HCT116 (cell line): ENCODE results near the gene ANKRD9. TPM values are rescaled to one million over a fixed set of nuclear protein-coding genes. Genes with fewer than 3 reads are reported as not detected.

Experiments
- ATAC-seq: fragments of 200-7000 bp; cut with Tn5 transposase; 2 replicates; pipeline ENCODE4 v1.9.1; 2020; ENCODE audit warnings: mild to moderate bottlenecking, moderate library complexity
- BruUV-seq: library from RNA; stranded (reverse); fragments of 400-500 nt; replicated peaks from 2 replicates; lab custom pipeline; 2021; lab: Mats Ljungman, UMichigan
- CTCF ChIA-PET: fragments of 300-600 bp; sonication (Branson Sonifier 250); formaldehyde crosslinking; loops from one replicate; lab custom pipeline; 2021; ENCODE audit warnings: antibody characterized with exemption; lab: Charles Lee
- POLR2A ChIA-PET: fragments of 300-600, 350-600 bp; sonication (Branson Sonifier 250); formaldehyde crosslinking; loops from one replicate; lab custom pipeline; 2021; ENCODE audit warnings: antibody characterized with exemption; lab: Charles Lee
- RAD21 ChIA-PET, 2 experiments: fragments of 300-600 bp; sonication (Branson Sonifier 250); formaldehyde crosslinking; loops; one replicate each; lab custom pipeline; 2023; ENCODE audit warnings: low total read pairs in 2 of 2; ENCODE audit not compliant: uncharacterized antibody in 2 of 2, unreplicated experiment in 2 of 2, low non-redundant PET in 1 of 2; lab: Charles Lee
- DNase-seq: peaks from one replicate; pipeline ENCODE4 v3.0.0-alpha.2; 2010; ENCODE audit warnings: low read depth, low spot score
- H2AFZ ChIP-seq: fragments of 200-600 bp; shearing (Covaris generic), sonication (generic); 2 replicates; pipeline ENCODE4 v1.6.1; 2017; ENCODE audit warnings: low read depth, mixed run types, mixed read lengths, antibody characterized with exemption, low read length; ENCODE audit not compliant: poor library complexity, severe bottlenecking
- H3K27ac ChIP-seq: 2 replicates; pipeline ENCODE4 v1.5.1; 2012; ENCODE audit warnings: low read depth, low read length
- H3K27me3 ChIP-seq: fragments of 200-600 bp; sonication (generic); 2 replicates; pipeline ENCODE4 v1.6.1; 2016; ENCODE audit warnings: mixed run types, low read length, mixed read lengths; ENCODE audit not compliant: insufficient read depth
- H3K36me3 ChIP-seq, 2 experiments: fragments of 200-500 bp in 1 of 2; fragments of 200-600 bp in 1 of 2; sonication (Bioruptor generic) in 1 of 2; sonication (generic) in 1 of 2; 2 replicates each; pipeline versions ENCODE4 v1.5.1 to v1.6.1; 2014 to 2016; ENCODE audit warnings: low read length in 2 of 2, inconsistent platforms in 1 of 2, mixed read lengths in 1 of 2, mixed run types in 1 of 2; ENCODE audit not compliant: insufficient read depth in 2 of 2, control insufficient read depth in 1 of 2
- H3K4me1 ChIP-seq, 2 experiments: fragments of 200-600 bp in 1 of 2; sonication (generic) in 1 of 2; 2 replicates each; pipeline versions ENCODE4 v1.5.1 to v1.6.1; 2012 to 2017; ENCODE audit warnings: low read length in 2 of 2, inconsistent platforms in 1 of 2, mild to moderate bottlenecking in 1 of 2, mixed read lengths in 1 of 2, mixed run types in 1 of 2, moderate library complexity in 1 of 2; ENCODE audit not compliant: insufficient read depth in 2 of 2, control insufficient read depth in 1 of 2
- H3K4me2 ChIP-seq: fragments of 200-600 bp; sonication (generic); 2 replicates; pipeline ENCODE4 v1.6.1; 2017; ENCODE audit warnings: mixed run types, low read length, mixed read lengths
- H3K4me3 ChIP-seq, 2 experiments: fragments of 200-600 bp in 1 of 2; sonication (generic) in 1 of 2; replicated peaks in 1 of 2; 2 replicates each; pipeline ENCODE4 v1.5.1; 2011 to 2016; ENCODE audit warnings: low read length in 2 of 2, control low read depth in 1 of 2, low read depth in 1 of 2, mild to moderate bottlenecking in 1 of 2, mixed read lengths in 1 of 2, mixed run types in 1 of 2
- H3K79me2 ChIP-seq: fragments of 200-600 bp; sonication (generic); 2 replicates; pipeline ENCODE4 v1.6.1; 2017; ENCODE audit warnings: mild to moderate bottlenecking, mixed run types, low read length, moderate library complexity, mixed read lengths; ENCODE audit not compliant: insufficient read depth
- H3K9ac ChIP-seq: fragments of 200-600 bp; sonication (generic); 2 replicates; pipeline ENCODE4 v1.6.1; 2016; ENCODE audit warnings: low read length, mixed read lengths
- H3K9me2 ChIP-seq: fragments of 200-600 bp; sonication (generic), shearing (Covaris generic); 2 replicates; pipeline ENCODE4 v1.6.1; 2017; ENCODE audit warnings: mixed run types, mild to moderate bottlenecking, moderate library complexity; ENCODE audit not compliant: insufficient read depth
- H3K9me3 ChIP-seq, 2 experiments: fragments of 200-500 bp in 1 of 2; fragments of 200-600 bp in 1 of 2; sonication (Bioruptor generic) in 1 of 2; sonication (generic) in 1 of 2; 2 replicates each; pipeline ENCODE4 v1.6.1; 2014 to 2017; ENCODE audit warnings: low read length in 2 of 2, mixed read lengths in 2 of 2, inconsistent platforms in 1 of 2, low read depth in 1 of 2, mild to moderate bottlenecking in 1 of 2, mixed run types in 1 of 2, moderate library complexity in 1 of 2; ENCODE audit not compliant: control insufficient read depth in 1 of 2, insufficient read depth in 1 of 2
- H4K20me1 ChIP-seq: fragments of 200-600 bp; sonication (generic), shearing (Covaris generic); 2 replicates; pipeline ENCODE4 v1.6.1; 2017; ENCODE audit warnings: mixed run types, mild to moderate bottlenecking, moderate library complexity; ENCODE audit not compliant: insufficient read depth
- CBX3 ChIP-seq: IDR thresholded peaks from 2 replicates; pipeline ENCODE4 v1.6.1; 2012; ENCODE audit warnings: low read depth
- CEBPB ChIP-seq: IDR thresholded peaks from 2 replicates; pipeline ENCODE4 v1.6.1; 2012; ENCODE audit warnings: low read depth
- ELF1 ChIP-seq: IDR thresholded peaks from 2 replicates; pipeline ENCODE4 v1.6.1; 2012; ENCODE audit warnings: low read depth, borderline replicate concordance
- EZH2 ChIP-seq: fragments of 200-600 bp; sonication (generic); IDR thresholded peaks from 2 replicates; pipeline ENCODE4 v1.6.1; 2017; ENCODE audit warnings: antibody characterized with exemption, mixed run types
- FOSL1 ChIP-seq: IDR thresholded peaks from 2 replicates; pipeline ENCODE4 v1.6.1; 2012; ENCODE audit warnings: low read depth
- JUND ChIP-seq: IDR thresholded peaks from 2 replicates; pipeline ENCODE4 v1.6.1; 2012
- MAX ChIP-seq: IDR thresholded peaks from 2 replicates; pipeline ENCODE4 v1.6.1; 2012
- POLR2A ChIP-seq: IDR thresholded peaks from 2 replicates; pipeline ENCODE4 v1.7.0; 2011; ENCODE audit warnings: borderline replicate concordance; ENCODE audit not compliant: insufficient read depth, insufficient read length; ENCODE audit errors: extremely low read depth
- POLR2AphosphoS5 ChIP-seq: IDR thresholded peaks from 2 replicates; pipeline ENCODE4 v1.6.1; 2011; ENCODE audit warnings: mild to moderate bottlenecking, low read depth, low read length, moderate library complexity
- RAD21 ChIP-seq: IDR thresholded peaks from 2 replicates; pipeline ENCODE4 v1.6.1; 2012; ENCODE audit warnings: low read depth, mild to moderate bottlenecking
- REST ChIP-seq: IDR thresholded peaks from 2 replicates; pipeline ENCODE4 v1.6.1; 2012; ENCODE audit warnings: low read depth
- SIN3A ChIP-seq: IDR thresholded peaks from 2 replicates; pipeline ENCODE4 v1.6.1; 2012; ENCODE audit warnings: low read depth
- SP1 ChIP-seq: IDR thresholded peaks from 2 replicates; pipeline ENCODE4 v1.6.1; 2012; ENCODE audit warnings: low read depth
- SRF ChIP-seq: IDR thresholded peaks from 2 replicates; pipeline ENCODE4 v1.6.1; 2012; ENCODE audit warnings: low read depth
- TCF7L2 ChIP-seq: IDR thresholded peaks from 2 replicates; pipeline ENCODE4 v1.7.0; 2011; ENCODE audit warnings: borderline replicate concordance, inconsistent platforms; ENCODE audit not compliant: insufficient read depth, insufficient read length; ENCODE audit errors: extremely low read depth
- YY1 ChIP-seq: IDR thresholded peaks from 2 replicates; pipeline ENCODE4 v1.6.1; 2011; ENCODE audit warnings: low read length, low read depth, moderate library complexity, mild to moderate bottlenecking; ENCODE audit not compliant: insufficient replicate concordance; ENCODE audit errors: extremely low read depth
- ZBTB33 ChIP-seq: IDR thresholded peaks from 2 replicates; pipeline ENCODE4 v1.6.1; 2011; ENCODE audit warnings: mild to moderate bottlenecking, low read length, moderate library complexity; ENCODE audit not compliant: insufficient replicate concordance; ENCODE audit errors: extremely low read depth
- ZFX ChIP-seq: fragments of 450-650 bp; IDR thresholded peaks from 2 replicates; pipeline ENCODE4 v1.6.1; 2017
- ZNF274 ChIP-seq: fragments of 200-500 bp; sonication (Bioruptor generic); IDR thresholded peaks from 2 replicates; pipeline ENCODE4 v1.6.1; 2014; ENCODE audit warnings: mild to moderate bottlenecking, low read depth, low read length, inconsistent platforms
- intact Hi-C: fragments of 100-400 bp; cut with micrococcal nuclease; formaldehyde crosslinking; loops from 2 replicates; pipeline ENCODE4 v1.10.0; 2022
- total RNA-seq: library from RNA; stranded (reverse); gene quantifications from one replicate; pipeline ENCODE4 v1.2.1, GENCODE V29; 2021; ENCODE audit not compliant: unreplicated experiment
- TF ChIP-seq, protein P1 (sequence below): IDR thresholded peaks from 2 replicates; pipeline ENCODE4 v1.6.1; 2012

Gene ANKRD9
- total RNA-seq, 1 experiment from 2014 or later, result 29.0 TPM

- CTCF ChIA-PET, result interaction anchor here (0.6 to 1.7 kb wide), 21 partner anchors 8 to 765 kb away, joined by 3 to 10 read pairs (median 4); no protein-coding TSS in a partner anchor
- Histone ChIP-seq H3K36me3 (no peaks in the 10 kb centered on the region), H4K20me1 (no peaks in the 10 kb centered on the region), H3K9ac (peak overlapping the region; percentile 78), H2AFZ (no peak overlapping the region), H3K27ac (peak overlapping the region; percentile 86), H3K79me2 (no peaks in the 10 kb centered on the region)
- intact Hi-C loops, result loop anchor here (10.0 kb wide), 3 partner anchors 129 to 399 kb away; partner anchors contain the start of genes AMN and TRAF3
- TF ChIP-seq ZBTB33 (no peak), REST (no peak), MAX (no peak), POLR2AphosphoS5 (no peak), YY1 (no peak), FOSL1 (no peak), JUND (no peak), RAD21 (no peak), ELF1 (no peak), CBX3 (no peak), ZNF274 (no peak), SP1 (no peak), SRF (no peak), POLR2A (no peak), TCF7L2 (no peak), ZFX (no peak), CEBPB (no peak), SIN3A (no peak), EZH2 (no peak)
- TF ChIP-seq, protein P1, sequence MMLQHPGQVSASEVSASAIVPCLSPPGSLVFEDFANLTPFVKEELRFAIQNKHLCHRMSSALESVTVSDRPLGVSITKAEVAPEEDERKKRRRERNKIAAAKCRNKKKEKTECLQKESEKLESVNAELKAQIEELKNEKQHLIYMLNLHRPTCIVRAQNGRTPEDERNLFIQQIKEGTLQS, result no peak
- TF ChIP-seq, all 23 proteins: peak for 0
- H3K4me2 ChIP-seq, result peak overlapping the region; percentile 98
- peak; percentile 39 for ATAC-seq
- POLR2A ChIA-PET, result interaction anchor here (1.0 to 1.7 kb wide), 8 partner anchors 17 to 87 kb away, joined by 3 to 12 read pairs (median 5); no protein-coding TSS in a partner anchor
- H3K4me3 ChIP-seq, result peak overlapping the region; percentile 55 to 74
- RAD21 ChIA-PET, result interaction anchor here (0.7 to 1.0 kb wide), 2 partner anchors 69 to 170 kb away, joined by 3 to 4 read pairs; no protein-coding TSS in a partner anchor
- H3K9me3 ChIP-seq, result no peaks in the 10 kb centered on the region
- H3K27me3 ChIP-seq, result no peaks in the 10 kb centered on the region
- DNase-seq, result peak; percentile 39
- H3K9me2 ChIP-seq, result no peaks in the 10 kb centered on the region
- BruUV-seq, result TSS peak; percentile 94
- H3K4me1 ChIP-seq, result peaks cover 27 to 54% of the 10 kb centered on the region in 2 experiments
Measured at GRCh38 chr14:102525219-102525928, 15.8 kb upstream of the ANKRD9 start.
